ENCODE measurements around the gene SORCS2. TPM values are rescaled to one million over a fixed set of nuclear protein-coding genes. Genes with fewer than 3 reads are reported as not detected.

SORCS2 gene
- total and polyA plus RNA-seq, 2 of the 4 experiments (the other 2 are of a cell fraction): 0.36 to 0.62 TPM

- Histone ChIP-seq H3K27me3 (ENCODE audit: control insufficient read depth, insufficient read depth, low read length) (peaks cover 14% of the 10 kb centered on the region), H3K27ac (ENCODE audit: insufficient read depth, low read length) (no peak overlapping the region), H3K9ac (ENCODE audit: low read depth, low read length) (no peak overlapping the region), H3K14ac (replicated peaks; ENCODE audit: low read depth, low read length) (no peak overlapping the region), H2BK20ac (ENCODE audit: low read depth, low read length) (no peak overlapping the region), H3K23ac (ENCODE audit: low read depth, low read length) (no peak overlapping the region), H3K56ac (ENCODE audit: extremely low read depth, insufficient read depth, low read length) (no peak overlapping the region), H3K4ac (ENCODE audit: low read depth, low read length) (no peak overlapping the region), H4K8ac (ENCODE audit: low read depth in 2 of 2, low read length in 2 of 2) (no peak overlapping the region), H2BK5ac (ENCODE audit: low read depth, low read length, poor library complexity, severe bottlenecking) (no peak overlapping the region), H3K4me1 (ENCODE audit: control insufficient read depth, insufficient read depth, low read length) (no peaks in the 10 kb centered on the region), H3K36me3 (ENCODE audit: control insufficient read depth, insufficient read depth, low read length) (no peaks in the 10 kb centered on the region), H4K20me1 (ENCODE audit: insufficient read depth, low read length) (no peaks in the 10 kb centered on the region), H4K91ac (ENCODE audit: insufficient read depth, low read depth, low read length) (no peak overlapping the region), H2AK9ac (replicated peaks; ENCODE audit: low read depth, low read length, poor library complexity) (no peak overlapping the region), H2BK15ac (ENCODE audit: low read depth, low read length) (no peak overlapping the region), H2BK120ac (ENCODE audit: low read depth, low read length) (no peak overlapping the region), H3K79me1 (ENCODE audit: low read depth in 1 of 2, low read length in 2 of 2) (no peaks in the 10 kb centered on the region), H4K5ac (ENCODE audit: low read depth, low read length) (no peak overlapping the region), H3K9me1 (ENCODE audit: insufficient read depth, low read length) (no peaks in the 10 kb centered on the region), H3K4me2 (ENCODE audit: low read depth, low read length) (no peak overlapping the region), H2AFZ (replicated peaks; ENCODE audit: low read length, poor library complexity) (no peak overlapping the region), H2AK5ac (ENCODE audit: low read depth, low read length) (no peak overlapping the region), H3K18ac (ENCODE audit: low read depth, low read length) (no peak overlapping the region), H3K9me3 (ENCODE audit: control insufficient read depth, insufficient read depth, low read length) (no peaks in the 10 kb centered on the region), H3K4me3 (ENCODE audit: insufficient read depth, low read depth, low read length) (no peak overlapping the region)
- DNase-seq (no peak), ATAC-seq (ENCODE audit: low read depth) (no peak)
- TF ChIP-seq FOS (IDR thresholded peaks at IDR 0.05; ENCODE audit: low read depth, low read length) (no peak), CTCF (conservative IDR thresholded peaks at IDR 0.05; ENCODE audit: low read depth, low read length) (no peak), POLR2A (IDR thresholded peaks at IDR 0.05; ENCODE audit: low read depth, low read length) (no peak), SMC3 (IDR thresholded peaks at IDR 0.05; ENCODE audit: low read depth, low read length) (no peak), CHD1 (IDR thresholded peaks at IDR 0.05; ENCODE audit: low read depth, low read length) (no peak), RCOR1 (IDR thresholded peaks at IDR 0.05; ENCODE audit: insufficient replicate concordance, low read length) (no peak), MAFK (IDR thresholded peaks at IDR 0.05; ENCODE audit: low read depth, low read length) (no peak), BHLHE40 (IDR thresholded peaks at IDR 0.05; ENCODE audit: low read depth, low read length) (no peak), ELK1 (IDR thresholded peaks at IDR 0.05; ENCODE audit: borderline replicate concordance, low read depth, low read length) (no peak), MXI1 (IDR thresholded peaks at IDR 0.05; ENCODE audit: borderline replicate concordance, low read depth, low read length) (no peak), RFX5 (IDR thresholded peaks at IDR 0.05; ENCODE audit: low read depth, low read length) (no peak)
- BruUV-seq (replicated peaks): no TSS peak
- CTCF ChIA-PET: no interaction called here
- POLR2A ChIA-PET (ENCODE audit: unreplicated experiment): no interaction called here
- no CpG with 5 or more reads among the region's 2 CpGs for WGBS, 2 experiments (ENCODE audit: extremely low coverage in 2 of 2, insufficient read length in 1 of 2)
- intact Hi-C loops (cut with micrococcal nuclease) (no loop called here), in situ Hi-C loops (cut with MboI; ENCODE audit: low sequenced_read_pairs) (no loop called here), dilution Hi-C loops (cut with HindIII; ENCODE audit: low sequenced_read_pairs, unreplicated experiment) (no loop called here)
Observed at GRCh38 chr4:7451434-7451789, 259.1 kb downstream of the SORCS2 start.
